NOMO-1 treated with dmso at 0.1 percent for 144 hours (cell line): ENCODE results near the gene RBM20.
"Not testable (repeated sequence)": the region's sequence is repeated elsewhere in the genome, so short reads cannot be mapped to it uniquely, and the experiment has no call there.

ENCODE experiments used
- DNase-seq: peaks from one replicate; lab custom pipeline; 2025; ENCODE audit not compliant: unreplicated experiment; lab: John Stamatoyannopoulos, UW

RBM20 gene

DNA sequence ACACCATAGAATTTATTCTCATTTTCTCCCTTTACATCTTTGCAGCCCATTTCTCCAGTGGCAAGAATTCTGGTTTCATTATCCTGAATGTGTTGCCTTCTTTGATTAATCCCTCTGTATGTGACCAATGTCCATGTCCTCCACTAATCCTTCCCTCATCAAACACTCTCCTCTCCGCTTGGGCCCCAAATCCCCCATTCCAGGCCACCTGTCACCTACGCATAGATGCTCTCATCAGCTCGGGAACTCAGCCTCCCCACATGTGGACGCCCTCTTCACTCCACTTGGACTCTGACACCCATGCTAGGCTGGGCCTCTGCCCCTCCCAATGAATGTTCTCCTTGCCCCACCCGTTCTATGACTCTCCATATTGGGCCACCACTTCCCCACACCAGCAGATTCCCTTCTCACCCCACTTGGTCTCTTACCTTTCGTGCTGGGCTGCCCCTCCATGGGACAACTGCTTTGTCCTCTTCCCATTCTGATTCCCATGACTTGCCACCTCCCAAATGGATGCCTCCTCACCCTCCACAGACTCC is 18.7 kb upstream of the RBM20 start:
- DNase-seq = no peak

GRCh38 chr10:110625951-110626855 is 17.9 kb upstream of the RBM20 start:
- DNase-seq = no peak

DNA sequence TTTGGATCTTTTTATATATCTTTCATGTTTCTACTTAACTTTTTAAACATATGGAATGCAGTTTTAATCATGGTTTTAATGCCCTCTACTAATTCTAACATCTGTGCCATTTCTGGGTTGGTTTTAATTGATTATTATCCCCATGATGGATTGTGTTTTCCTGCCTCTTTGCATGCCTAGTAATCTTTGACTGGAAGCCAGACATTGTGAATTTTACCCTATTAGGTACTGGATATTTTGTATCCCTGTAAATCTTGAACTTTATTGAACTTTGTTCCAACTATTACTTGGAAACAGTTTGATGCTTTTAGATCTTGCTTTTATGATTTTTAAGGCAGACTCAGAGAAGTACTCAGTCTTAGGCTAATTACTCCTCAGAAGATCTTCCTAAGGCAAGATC is 16.0 kb upstream of the RBM20 start:
- no peak for DNase-seq

DNA sequence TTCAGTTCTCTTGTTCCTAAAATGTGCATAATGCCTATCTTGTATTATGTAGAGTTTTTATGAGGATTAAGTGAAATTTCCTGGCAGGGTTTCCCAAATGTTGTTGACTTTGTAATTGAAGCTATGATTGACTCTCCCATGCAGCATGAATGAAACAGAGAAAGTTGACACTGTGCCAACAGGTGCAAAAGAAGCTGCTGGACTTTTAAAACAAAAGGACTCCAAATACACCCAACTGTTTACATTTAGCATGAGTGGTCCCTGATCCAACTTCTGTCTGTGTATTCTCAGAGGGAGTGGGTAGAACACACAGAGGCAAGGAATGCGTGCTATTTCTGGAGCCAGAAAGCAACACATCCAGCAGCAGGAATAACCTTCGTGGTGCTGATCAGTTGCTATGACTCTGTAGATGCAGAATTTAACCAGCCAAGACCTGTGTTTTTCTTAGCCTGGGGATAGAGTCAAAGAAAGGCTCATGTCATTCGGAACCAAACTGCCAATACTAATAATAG is 14.4 kb upstream of the RBM20 start:
- no peak for DNase-seq

DNA sequence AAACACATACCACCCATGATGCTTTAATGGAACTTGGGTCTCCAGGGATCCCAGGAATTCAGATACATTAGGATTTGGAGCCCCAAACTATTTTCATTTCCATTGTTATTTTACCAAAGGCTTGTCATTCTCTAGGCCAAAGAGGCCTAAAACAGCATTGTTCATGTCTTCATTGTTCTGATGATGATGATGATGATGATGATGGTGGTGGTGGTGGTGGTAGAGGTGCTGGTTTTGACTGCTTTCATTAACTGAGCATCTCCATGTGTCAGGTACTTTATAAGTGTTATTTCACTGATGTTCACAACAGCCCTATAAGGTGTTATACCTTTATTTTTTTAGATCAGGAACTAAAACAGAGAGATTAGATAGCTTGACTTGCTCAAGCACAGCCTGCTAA is 12.2 kb upstream of the RBM20 start:
- no peak for DNase-seq

DNA sequence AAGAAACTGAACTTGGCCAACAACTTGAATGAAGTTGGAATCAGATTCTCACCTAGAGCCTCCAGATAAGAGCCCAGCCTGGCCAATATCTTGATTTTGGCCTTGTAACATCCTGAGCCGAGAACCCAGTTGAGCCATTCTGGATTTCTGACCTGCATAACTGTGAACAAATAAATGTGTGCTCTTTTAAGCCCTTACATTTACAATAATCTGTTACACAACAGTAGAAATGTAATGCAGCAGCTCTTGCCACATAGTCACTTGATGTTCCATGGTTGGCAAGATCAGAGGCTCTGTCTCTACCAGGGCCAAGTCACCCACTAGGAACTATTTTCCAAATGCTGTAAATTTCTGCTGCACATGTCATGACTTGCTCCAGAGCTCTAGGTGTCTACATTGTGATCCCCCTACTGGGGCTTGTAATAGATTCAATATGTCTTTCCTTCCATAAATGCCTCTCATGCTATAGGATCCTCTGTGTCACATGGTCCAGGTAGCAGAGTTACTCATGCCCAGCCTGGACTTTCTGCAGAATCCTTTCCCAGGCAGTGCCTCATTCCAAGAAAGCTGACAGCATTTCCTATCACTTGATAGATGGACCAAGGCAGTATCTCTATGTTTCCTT is 11.4 kb upstream of the RBM20 start:
- no peak for DNase-seq

DNA sequence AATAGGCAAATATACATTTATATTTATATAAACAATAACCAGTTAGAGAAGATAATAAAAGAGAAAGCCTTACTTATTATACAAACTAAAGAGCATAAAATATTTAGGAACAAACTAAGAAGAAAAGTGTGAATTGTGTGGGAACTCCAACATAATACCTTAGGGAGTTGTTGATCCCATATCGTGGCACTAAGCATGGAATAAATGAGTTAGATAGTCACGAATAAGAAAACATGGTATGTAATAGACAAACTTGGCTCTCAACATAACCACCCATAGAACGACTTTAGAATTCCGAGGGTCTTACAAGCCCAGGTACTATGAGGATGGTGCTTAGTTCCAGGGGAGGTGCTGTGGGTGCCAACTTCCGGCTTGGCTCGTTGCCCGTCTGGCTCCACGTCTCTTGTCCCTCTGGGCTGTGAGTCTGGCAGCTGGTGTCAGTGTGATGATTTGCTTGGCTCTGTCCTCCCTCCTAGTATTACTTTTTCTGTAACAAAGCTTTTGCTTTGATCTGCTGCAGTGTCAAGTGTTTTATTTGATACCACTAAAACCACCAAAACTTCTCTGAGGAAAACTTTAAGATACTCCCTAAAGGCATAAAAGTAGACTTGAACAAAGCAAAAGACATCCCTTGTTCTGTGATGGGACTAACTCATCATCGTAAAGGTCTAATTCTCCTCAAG is 9.5 kb upstream of the RBM20 start:
- no peak for DNase-seq

DNA sequence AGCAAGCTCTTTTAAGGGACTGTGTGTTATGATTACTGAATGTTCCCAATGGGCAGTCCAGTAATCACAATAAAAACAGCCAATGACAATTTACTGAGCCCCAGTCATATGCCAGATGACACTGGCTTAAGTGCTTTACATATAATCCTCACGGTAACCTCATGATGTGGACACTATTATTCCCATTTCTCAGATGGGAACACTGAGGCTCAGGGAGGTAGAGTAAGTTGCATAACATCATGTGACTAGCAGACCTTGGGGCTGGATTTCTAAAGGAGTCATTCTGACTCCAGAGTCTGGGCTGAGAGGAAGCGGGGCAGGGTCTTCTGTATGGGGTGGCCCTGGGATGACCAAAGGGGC is 7.6 kb upstream of the RBM20 start:
- DNase-seq = no peak

DNA sequence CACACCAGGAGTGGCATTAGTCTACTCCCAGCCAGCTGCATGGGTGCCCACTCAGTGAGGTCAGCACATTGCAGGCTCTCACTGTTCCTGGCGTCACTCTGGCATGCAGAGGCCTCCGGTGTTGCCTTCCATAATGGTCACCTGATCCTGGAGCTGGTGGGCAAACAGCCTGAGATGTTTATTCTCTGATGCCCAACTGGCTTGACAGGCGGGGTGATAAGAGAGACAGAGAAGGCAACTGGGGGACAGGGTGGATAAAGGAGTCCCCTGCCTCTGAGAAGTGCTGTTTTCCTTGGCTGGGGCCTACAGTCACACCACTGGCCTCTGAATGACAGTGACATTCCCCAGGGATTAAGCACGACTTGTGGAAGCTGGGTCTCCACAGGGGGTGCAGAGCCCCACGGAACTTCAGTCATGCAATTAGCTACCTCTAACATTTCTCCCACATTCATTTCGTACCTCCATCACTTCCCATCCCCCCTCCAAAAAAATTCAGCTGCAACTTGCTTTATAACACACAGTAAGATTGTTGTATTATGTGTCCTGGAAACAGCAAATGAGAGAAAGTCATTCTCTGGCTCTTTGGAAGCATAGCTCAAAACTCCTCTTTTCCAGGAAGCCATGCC is 7.1 kb upstream of the RBM20 start:
- DNase-seq = no peak

DNA sequence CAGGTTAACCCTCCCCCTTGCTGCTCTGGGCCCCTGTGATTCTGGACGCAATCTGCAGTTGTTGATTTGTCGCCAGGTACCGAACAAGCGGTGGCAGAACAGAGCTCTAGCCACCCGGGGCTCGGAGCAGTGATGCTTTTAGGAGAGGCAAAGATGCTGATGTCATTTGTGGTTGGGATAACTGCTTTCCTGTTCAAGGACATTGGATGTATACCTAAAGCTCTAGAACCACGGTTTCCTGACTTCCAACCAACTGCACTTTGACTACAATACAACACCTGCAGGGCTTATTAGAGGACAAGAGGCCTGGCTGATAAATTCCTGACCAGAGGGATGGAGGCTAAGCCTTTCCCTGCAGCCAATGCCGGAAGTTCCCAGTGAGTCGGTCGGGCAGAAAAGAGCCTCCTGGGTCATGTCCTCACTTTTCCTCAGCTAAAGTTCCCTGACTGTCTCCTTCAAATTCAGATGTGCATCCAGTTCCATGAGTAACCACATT is 6.5 kb upstream of the RBM20 start:
- DNase-seq = no peak

- no peak for DNase-seq
Measured at GRCh38 chr10:110638319-110638718, 5.8 kb upstream of the RBM20 start.

- DNase-seq = not testable (repeated sequence)
Measured at GRCh38 chr10:110639046-110639445, 5.1 kb upstream of the RBM20 start.

DNA sequence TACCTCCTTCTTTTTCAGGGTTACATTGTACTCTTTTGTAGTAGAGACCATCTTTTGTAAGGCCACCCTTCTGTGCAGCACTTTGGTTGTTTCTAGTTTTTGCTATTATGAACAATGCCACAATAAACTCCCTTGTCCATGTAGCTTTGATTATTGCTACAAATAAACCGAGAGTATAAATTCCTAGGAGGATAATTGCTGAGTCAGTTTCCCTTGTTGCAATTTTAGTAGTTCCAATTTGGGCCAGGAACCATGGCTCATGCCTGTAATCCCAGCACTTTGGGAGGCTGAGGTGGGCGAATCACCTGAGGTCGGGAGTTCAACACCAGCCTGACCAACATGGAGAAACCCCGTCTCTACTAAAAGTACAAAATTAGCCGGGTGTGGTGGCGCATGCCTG is 4.3 kb upstream of the RBM20 start:
- DNase-seq = not testable (repeated sequence)

GRCh38 chr10:110641256-110641655 is 2.9 kb upstream of the RBM20 start:
- DNase-seq = no peak

GRCh38 chr10:110642204-110643034 is 1.7 kb upstream of the RBM20 start:
- DNase-seq = no peak

- DNase-seq = no peak
Measured at GRCh38 chr10:110643035-110643652, 992 bp upstream of the RBM20 start.

GRCh38 chr10:110644598-110645462 is 694 bp downstream of the RBM20 start:
- DNase-seq = no peak

DNA sequence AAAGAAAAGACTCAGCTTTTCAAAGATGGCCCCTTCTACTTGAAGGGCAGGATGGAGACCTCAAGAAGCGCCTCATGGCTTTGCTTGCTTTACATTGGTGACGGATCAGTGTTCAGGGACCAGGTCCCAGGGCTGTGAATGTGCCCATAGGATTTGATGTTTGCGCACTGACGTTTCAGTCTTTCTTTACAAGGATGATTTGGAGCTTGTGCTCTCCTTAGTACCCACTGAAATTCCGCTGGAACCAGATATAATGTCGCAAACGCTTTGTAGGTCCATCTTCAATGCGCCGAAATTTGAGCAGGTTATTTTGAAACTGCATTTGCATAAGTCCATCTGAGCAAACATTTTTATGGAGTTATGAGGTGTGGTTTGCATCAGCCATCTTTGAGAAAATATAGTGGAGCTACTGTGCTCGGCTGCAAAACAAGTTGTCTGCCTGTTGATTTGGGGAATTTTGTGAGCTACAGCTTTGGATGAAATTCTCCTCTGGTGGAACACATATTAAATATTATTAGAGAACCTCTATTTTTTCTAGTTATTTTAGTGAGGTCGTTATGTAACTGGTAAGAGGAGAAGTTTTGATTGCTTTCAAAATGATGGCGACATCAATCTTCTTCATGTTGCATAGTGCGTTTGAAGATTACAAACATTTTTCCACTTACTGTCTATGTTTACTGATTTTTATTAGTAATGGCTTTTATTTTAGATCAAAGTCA is 2.4 kb downstream of the RBM20 start:
- DNase-seq = no peak
